ENCODE data around the gene TYW3.
"Not testable (repeated sequence)": the region's sequence is repeated elsewhere in the genome, so short reads cannot be mapped to it uniquely, and the experiment has no call there.

DNA sequence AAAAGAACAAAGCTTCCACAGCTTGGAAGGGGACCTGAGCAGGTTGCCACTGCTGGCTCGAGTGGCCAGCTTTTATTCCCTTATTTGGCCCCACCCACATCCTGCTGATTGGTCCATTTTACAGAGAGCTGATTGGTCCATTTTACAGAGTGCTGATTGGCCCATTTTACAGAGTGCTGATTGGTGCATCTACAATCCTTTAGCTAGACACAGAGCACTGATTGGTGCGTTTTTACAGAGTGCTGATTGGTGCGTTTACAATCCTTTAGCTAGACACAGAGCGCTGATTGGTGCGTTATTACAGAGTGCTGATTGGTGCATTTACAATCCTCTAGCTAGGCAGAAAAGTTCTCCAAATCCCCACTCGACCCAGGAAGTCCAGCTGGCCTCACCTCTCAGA lies 12.3 kb downstream of the TYW3 start:
- TF ChIP-seq, protein P1, sequence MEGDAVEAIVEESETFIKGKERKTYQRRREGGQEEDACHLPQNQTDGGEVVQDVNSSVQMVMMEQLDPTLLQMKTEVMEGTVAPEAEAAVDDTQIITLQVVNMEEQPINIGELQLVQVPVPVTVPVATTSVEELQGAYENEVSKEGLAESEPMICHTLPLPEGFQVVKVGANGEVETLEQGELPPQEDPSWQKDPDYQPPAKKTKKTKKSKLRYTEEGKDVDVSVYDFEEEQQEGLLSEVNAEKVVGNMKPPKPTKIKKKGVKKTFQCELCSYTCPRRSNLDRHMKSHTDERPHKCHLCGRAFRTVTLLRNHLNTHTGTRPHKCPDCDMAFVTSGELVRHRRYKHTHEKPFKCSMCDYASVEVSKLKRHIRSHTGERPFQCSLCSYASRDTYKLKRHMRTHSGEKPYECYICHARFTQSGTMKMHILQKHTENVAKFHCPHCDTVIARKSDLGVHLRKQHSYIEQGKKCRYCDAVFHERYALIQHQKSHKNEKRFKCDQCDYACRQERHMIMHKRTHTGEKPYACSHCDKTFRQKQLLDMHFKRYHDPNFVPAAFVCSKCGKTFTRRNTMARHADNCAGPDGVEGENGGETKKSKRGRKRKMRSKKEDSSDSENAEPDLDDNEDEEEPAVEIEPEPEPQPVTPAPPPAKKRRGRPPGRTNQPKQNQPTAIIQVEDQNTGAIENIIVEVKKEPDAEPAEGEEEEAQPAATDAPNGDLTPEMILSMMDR (IDR thresholded peaks at IDR 0.05) = not testable (repeated sequence)
- not testable (repeated sequence) for TF ChIP-seq EP300, POLR2A (IDR thresholded peaks at IDR 0.05)

Data from ovary (tissue), 3 donors.